Transverse colon (tissue), 4 donors: ENCODE measurements around the gene HERC3. TPM values are rescaled to one million over a fixed set of nuclear protein-coding genes. Genes with fewer than 3 reads are reported as not detected.

Source experiments
- DNase-seq: peaks from one replicate; pipeline ENCODE4 v3.0.0-alpha.2; 2019
- H3K27ac ChIP-seq, 4 donors: fragments of 200-600 bp; sonication (generic); 2 replicates each; pipeline ENCODE4 v1.5.1; 2016 to 2018; ENCODE audit warnings: inconsistent platforms in 4 of 4
- H3K27me3 ChIP-seq: fragments of 200-600 bp; sonication (generic); 2 replicates; pipeline ENCODE4 v1.5.1; 2017; ENCODE audit warnings: inconsistent platforms
- H3K36me3 ChIP-seq, 4 donors: fragments of 200-600 bp; sonication (generic); 2 replicates each; pipeline ENCODE4 v1.5.1; 2017 to 2019; ENCODE audit warnings: inconsistent platforms in 4 of 4
- H3K4me1 ChIP-seq, 4 donors: fragments of 200-600 bp; sonication (generic); 2 replicates each; pipeline ENCODE4 v1.5.1; 2017 to 2020; ENCODE audit warnings: inconsistent platforms in 4 of 4
- H3K4me3 ChIP-seq, 4 donors: fragments of 200-600 bp; sonication (generic); 1 replicate in 1 of 4; 2 replicates in 3 of 4; pipeline versions ENCODE4 v1.5.1 to v1.6.1; 2017 to 2019; ENCODE audit warnings: inconsistent platforms in 4 of 4
- H3K9me3 ChIP-seq, 2 donors: fragments of 200-600 bp; sonication (generic); 2 replicates each; pipeline ENCODE4 v1.5.1; 2017 to 2019; ENCODE audit warnings: inconsistent platforms in 2 of 2
- EP300 ChIP-seq: sonication (generic); formaldehyde crosslinking; IDR thresholded peaks from one replicate; pipeline ENCODE4 v1.6.1; 2017; ENCODE audit warnings: antibody characterized with exemption, low read depth
- POLR2A ChIP-seq: fragments of 450-650 bp; IDR thresholded peaks from one replicate; pipeline ENCODE4 v1.6.1; 2016; ENCODE audit warnings: antibody characterized with exemption, mild to moderate bottlenecking, moderate library complexity
- POLR2AphosphoS5 ChIP-seq, 3 donors: sonication (generic); formaldehyde crosslinking; IDR thresholded peaks; one replicate each; pipeline ENCODE4 v1.6.1; 2016; ENCODE audit warnings: antibody characterized with exemption in 3 of 3
- WGBS, 2 donors: methylation state at CpG; one replicate each; pipeline ENCODE4 v1.1.5; 2018; ENCODE audit warnings: low coverage in 1 of 2; 5-methylcytosine and 5-hydroxymethylcytosine counted together
- in situ Hi-C, 4 donors: fragments of 200-750 bp; cut with MboI; loops; one replicate each; pipeline versions ENCODE4 v1.15.0 to v1.15.1; 2017; ENCODE audit warnings: low sequenced_read_pairs in 3 of 4, low pct_ligation_motif_present in 1 of 4, low pct_unique_long_range_greater_than_20kb in 1 of 4
- intact Hi-C: fragments of 100-400 bp; cut with DNase I; formaldehyde crosslinking; loops from one replicate; pipeline ENCODE4 v1.15.1; 2023; ENCODE audit warnings: low total_unique reads
- total RNA-seq, 4 donors: library from RNA; depleted of rRNA; stranded (reverse); fragments of >200 nt; gene quantifications; one replicate each; pipeline ENCODE4 v1.1.0, GENCODE V29; 2016
- TF ChIP-seq, protein P1 (sequence below), 5 experiments: fragments of 200-600 bp in 3 of 5; fragments of 450-650 bp in 2 of 5; sonication (generic) in 3 of 5; IDR thresholded peaks; 1 replicate in 2 of 5; 2 replicates in 3 of 5; pipeline ENCODE4 v1.5.1; 2016 to 2017; ENCODE audit warnings: antibody characterized with exemption in 5 of 5, inconsistent platforms in 3 of 5, mild to moderate bottlenecking in 2 of 5, moderate library complexity in 1 of 5

Gene HERC3
- total RNA-seq, 4 donors from 2014 or later: 38.9 to 64.1 (median 55.1) TPM

DNA sequence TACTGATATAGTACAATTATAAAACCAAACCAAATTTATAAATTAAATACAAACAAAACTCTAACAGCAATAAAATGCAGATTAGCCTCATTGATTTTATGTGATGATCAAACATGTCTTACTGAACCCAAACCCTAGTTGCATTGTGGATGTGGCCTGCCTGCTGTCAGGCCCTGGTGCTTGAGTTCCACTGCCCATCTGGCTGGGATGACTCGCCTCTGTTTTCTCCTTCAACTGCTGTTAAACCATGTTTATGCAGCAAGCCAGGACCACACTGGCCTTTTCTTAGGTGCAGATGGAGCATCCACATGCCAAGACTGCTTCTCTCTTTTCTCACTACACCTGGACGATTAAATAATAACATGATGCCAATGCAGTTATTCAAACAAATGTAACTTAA, 82.7 kb downstream of the HERC3 start:
- H3K9me3 ChIP-seq: no peaks in the 10 kb centered on the region
- H3K36me3 ChIP-seq: peaks cover 0 to 50% (median 0%) of the 10 kb centered on the region in 4 donors
- H3K4me3 ChIP-seq: no peak overlapping the region
- in situ Hi-C loops: loop anchor here in 1 of 4 donors (25.0 kb wide), 1 partner anchor 138 kb away; no protein-coding TSS in a partner anchor
- 90 to 100% methylated on average over 2 of the region's 2 CpGs for WGBS, 2 donors
- no peaks in the 10 kb centered on the region for H3K4me1 ChIP-seq
- DNase-seq: no peak
- no peak overlapping the region for H3K27ac ChIP-seq
- H3K27me3 ChIP-seq: no peaks in the 10 kb centered on the region
- intact Hi-C loops: no loop called here
- TF ChIP-seq EP300: no peak
- TF ChIP-seq POLR2A: no peak
- TF ChIP-seq, protein P1, sequence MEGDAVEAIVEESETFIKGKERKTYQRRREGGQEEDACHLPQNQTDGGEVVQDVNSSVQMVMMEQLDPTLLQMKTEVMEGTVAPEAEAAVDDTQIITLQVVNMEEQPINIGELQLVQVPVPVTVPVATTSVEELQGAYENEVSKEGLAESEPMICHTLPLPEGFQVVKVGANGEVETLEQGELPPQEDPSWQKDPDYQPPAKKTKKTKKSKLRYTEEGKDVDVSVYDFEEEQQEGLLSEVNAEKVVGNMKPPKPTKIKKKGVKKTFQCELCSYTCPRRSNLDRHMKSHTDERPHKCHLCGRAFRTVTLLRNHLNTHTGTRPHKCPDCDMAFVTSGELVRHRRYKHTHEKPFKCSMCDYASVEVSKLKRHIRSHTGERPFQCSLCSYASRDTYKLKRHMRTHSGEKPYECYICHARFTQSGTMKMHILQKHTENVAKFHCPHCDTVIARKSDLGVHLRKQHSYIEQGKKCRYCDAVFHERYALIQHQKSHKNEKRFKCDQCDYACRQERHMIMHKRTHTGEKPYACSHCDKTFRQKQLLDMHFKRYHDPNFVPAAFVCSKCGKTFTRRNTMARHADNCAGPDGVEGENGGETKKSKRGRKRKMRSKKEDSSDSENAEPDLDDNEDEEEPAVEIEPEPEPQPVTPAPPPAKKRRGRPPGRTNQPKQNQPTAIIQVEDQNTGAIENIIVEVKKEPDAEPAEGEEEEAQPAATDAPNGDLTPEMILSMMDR (IDR thresholded peaks at IDR 0.05): no peak
- TF ChIP-seq POLR2AphosphoS5 (IDR thresholded peaks at IDR 0.05): no peak

DNA sequence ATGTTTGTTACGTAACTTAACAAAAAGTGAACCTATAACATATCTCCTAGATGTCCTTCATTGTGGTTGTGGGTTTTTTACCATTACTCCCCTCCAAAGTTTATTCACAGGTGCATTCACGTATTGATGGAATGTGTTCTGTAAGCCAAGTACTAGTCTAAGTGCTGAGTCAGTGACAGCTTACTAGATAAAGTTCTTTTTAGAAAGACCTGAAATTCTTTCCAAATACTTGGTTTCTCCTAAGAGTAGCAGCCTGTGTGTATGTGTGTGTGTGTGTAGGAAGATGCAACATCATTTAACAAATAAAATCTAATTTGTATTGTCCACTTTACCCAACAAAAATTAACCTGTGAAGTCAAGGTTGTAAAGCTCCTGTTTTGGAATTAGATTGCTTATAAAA, 83.3 kb downstream of the HERC3 start:
- in situ Hi-C loops (no loop called here), intact Hi-C loops (no loop called here)
- Histone ChIP-seq H3K4me1 (no peaks in the 10 kb centered on the region), H3K4me3 (no peak overlapping the region), H3K9me3 (no peaks in the 10 kb centered on the region), H3K36me3 (peaks cover 0 to 51% (median 3%) of the 10 kb centered on the region in 4 donors), H3K27me3 (no peaks in the 10 kb centered on the region), H3K27ac (no peak overlapping the region)
- no peak for DNase-seq
- TF ChIP-seq, protein P1 (IDR thresholded peaks at IDR 0.05): no peak
- TF ChIP-seq POLR2AphosphoS5 (IDR thresholded peaks at IDR 0.05): no peak
- no peak for TF ChIP-seq EP300
- no peak for TF ChIP-seq POLR2A
- WGBS, 2 donors: 78 to 86% methylated on average over 2 of the region's 2 CpGs

DNA sequence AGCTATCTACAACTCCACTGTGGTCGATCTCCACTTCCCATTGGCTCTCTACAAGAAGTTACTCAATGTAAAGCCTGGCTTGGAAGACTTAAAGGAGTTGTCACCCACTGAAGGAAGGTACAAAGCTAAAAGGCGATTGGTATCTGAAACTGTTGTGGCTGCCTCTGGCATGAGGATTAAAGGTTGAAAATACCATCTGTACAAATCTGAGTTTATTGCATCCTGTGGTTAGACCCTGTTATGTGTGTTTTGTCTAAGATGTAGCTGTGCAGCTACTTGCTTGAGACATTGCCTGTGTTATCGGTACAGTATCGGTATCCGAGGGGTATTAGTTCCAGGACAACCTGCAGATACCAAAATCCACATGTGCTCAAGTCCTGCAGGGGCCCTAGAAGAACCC, 88.9 kb downstream of the HERC3 start:
- 94 to 97% methylated on average over 5 of the region's 5 CpGs for WGBS, 2 donors
- H3K27ac ChIP-seq: no peak overlapping the region
- intact Hi-C loops (no loop called here), in situ Hi-C loops (no loop called here)
- peaks cover 0 to 64% (median 9%) of the 10 kb centered on the region in 4 donors for H3K36me3 ChIP-seq
- DNase-seq: no peak
- H3K9me3 ChIP-seq: no peaks in the 10 kb centered on the region
- no peaks in the 10 kb centered on the region for H3K4me1 ChIP-seq
- H3K27me3 ChIP-seq: no peaks in the 10 kb centered on the region
- H3K4me3 ChIP-seq: no peak overlapping the region
- TF ChIP-seq EP300 (no peak), POLR2A (no peak), POLR2AphosphoS5 (IDR thresholded peaks at IDR 0.05) (no peak)
- TF ChIP-seq, protein P1 (IDR thresholded peaks at IDR 0.05): no peak

DNA sequence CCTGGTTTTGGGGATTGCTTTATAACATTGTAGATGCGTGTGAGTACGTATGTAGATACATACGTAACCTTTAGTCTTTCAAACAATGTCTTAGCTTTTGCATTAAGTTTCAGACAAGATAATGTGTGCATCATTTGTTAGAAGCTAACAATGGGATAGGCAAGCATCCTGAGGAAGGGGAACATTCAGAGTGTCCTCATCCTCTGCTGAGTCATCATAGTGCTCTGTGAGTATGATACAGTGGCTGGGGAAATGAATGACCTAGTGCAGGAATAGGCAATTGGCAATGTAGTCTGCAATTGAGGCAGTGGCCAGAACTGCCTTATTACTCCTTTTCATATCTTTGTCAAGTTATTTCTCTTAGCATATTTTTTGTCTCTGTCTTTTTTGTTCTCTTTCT, 98.1 kb downstream of the HERC3 start:
- no peak overlapping the region for H3K27ac ChIP-seq
- no peaks in the 10 kb centered on the region for H3K27me3 ChIP-seq
- H3K4me1 ChIP-seq: no peaks in the 10 kb centered on the region
- H3K36me3 ChIP-seq: peaks cover 0 to 24% (median 3%) of the 10 kb centered on the region in 4 donors
- 96 to 100% methylated on average over 3 of the region's 3 CpGs for WGBS, 2 donors
- no peak for TF ChIP-seq EP300
- TF ChIP-seq, protein P1 (IDR thresholded peaks at IDR 0.05): no peak
- no peak for TF ChIP-seq POLR2A
- TF ChIP-seq POLR2AphosphoS5 (IDR thresholded peaks at IDR 0.05): no peak
- intact Hi-C loops (no loop called here), in situ Hi-C loops (no loop called here)
- DNase-seq: no peak
- H3K9me3 ChIP-seq: no peaks in the 10 kb centered on the region
- no peak overlapping the region for H3K4me3 ChIP-seq
